ENCODE data around the gene RFX4.

DNA sequence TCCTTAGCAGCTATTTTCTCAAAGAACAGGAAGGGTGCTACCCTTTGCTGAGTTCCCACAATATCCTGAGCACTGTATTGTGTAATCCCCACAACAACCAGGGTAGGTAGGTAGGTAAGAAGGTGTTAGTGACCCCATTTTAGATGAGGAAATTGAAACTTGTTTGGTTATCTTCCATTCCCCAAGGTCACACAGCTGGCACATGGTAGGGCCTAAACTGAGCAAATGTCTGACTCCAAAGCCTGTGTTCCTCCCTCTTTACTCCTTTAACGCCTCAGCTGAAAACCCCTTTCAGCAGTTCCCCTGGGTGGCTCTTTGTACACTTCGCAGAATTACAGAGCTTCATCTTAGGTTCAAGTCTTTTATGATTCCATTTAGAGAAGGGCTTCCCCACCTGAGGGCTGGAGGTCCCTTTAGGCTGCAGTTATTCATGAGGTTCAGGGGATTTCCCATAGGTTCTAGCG is 165.2 kb downstream of the RFX4 start:
- TF ChIP-seq, protein P1, sequence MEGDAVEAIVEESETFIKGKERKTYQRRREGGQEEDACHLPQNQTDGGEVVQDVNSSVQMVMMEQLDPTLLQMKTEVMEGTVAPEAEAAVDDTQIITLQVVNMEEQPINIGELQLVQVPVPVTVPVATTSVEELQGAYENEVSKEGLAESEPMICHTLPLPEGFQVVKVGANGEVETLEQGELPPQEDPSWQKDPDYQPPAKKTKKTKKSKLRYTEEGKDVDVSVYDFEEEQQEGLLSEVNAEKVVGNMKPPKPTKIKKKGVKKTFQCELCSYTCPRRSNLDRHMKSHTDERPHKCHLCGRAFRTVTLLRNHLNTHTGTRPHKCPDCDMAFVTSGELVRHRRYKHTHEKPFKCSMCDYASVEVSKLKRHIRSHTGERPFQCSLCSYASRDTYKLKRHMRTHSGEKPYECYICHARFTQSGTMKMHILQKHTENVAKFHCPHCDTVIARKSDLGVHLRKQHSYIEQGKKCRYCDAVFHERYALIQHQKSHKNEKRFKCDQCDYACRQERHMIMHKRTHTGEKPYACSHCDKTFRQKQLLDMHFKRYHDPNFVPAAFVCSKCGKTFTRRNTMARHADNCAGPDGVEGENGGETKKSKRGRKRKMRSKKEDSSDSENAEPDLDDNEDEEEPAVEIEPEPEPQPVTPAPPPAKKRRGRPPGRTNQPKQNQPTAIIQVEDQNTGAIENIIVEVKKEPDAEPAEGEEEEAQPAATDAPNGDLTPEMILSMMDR (conservative IDR thresholded peaks at IDR 0.05; ENCODE audit: low read length): no peak
- no peak for TF ChIP-seq EZH2phosphoT487 (IDR thresholded peaks at IDR 0.05; ENCODE audit: borderline replicate concordance)

Data from Loucy (cell line).